ENCODE measurements around the gene ASZ1.

The ASZ1 gene

GRCh38 chr7:117401293-117402002 is 25.8 kb downstream of the ASZ1 start:
- DNase-seq: no peak

GRCh38 chr7:117399820-117400422 is 27.4 kb downstream of the ASZ1 start:
- no peak for DNase-seq

GRCh38 chr7:117395743-117396142 is 31.6 kb downstream of the ASZ1 start:
- DNase-seq: no peak

GRCh38 chr7:117393781-117394180 is 33.5 kb downstream of the ASZ1 start:
- DNase-seq: no peak

GRCh38 chr7:117389871-117390270 is 37.4 kb downstream of the ASZ1 start:
- no peak for DNase-seq

GRCh38 chr7:117386110-117386706 is 41.1 kb downstream of the ASZ1 start:
- DNase-seq: no peak

GRCh38 chr7:117385363-117386109 is 41.8 kb downstream of the ASZ1 start:
- DNase-seq: no peak

- no peak for DNase-seq
Observed at GRCh38 chr7:117384688-117385362, 42.5 kb downstream of the ASZ1 start.

GRCh38 chr7:117383483-117384189 is 43.7 kb downstream of the ASZ1 start:
- no peak for DNase-seq

GRCh38 chr7:117383046-117383445 is 44.2 kb downstream of the ASZ1 start:
- DNase-seq: no peak

GRCh38 chr7:117381362-117381761 is 45.9 kb downstream of the ASZ1 start:
- DNase-seq: no peak

- no peak for DNase-seq
Observed at GRCh38 chr7:117375380-117375779, 51.9 kb downstream of the ASZ1 start.

GRCh38 chr7:117372073-117372472 is 55.2 kb downstream of the ASZ1 start:
- DNase-seq: no peak

GRCh38 chr7:117364339-117365080 is 62.8 kb downstream of the ASZ1 start:
- DNase-seq: no peak

- no peak for DNase-seq
Observed at GRCh38 chr7:117362294-117362888, 64.9 kb downstream of the ASZ1 start.

GRCh38 chr7:117350027-117350426 is 77.3 kb downstream of the ASZ1 start:
- DNase-seq: no peak

GRCh38 chr7:117349570-117349969 is 77.7 kb downstream of the ASZ1 start:
- DNase-seq: no peak

- no peak for DNase-seq
Observed at GRCh38 chr7:117347962-117348672, 79.2 kb downstream of the ASZ1 start.

GRCh38 chr7:117347480-117347879 is 79.8 kb downstream of the ASZ1 start:
- no peak for DNase-seq

GRCh38 chr7:117346161-117346560 is 81.1 kb downstream of the ASZ1 start:
- DNase-seq: no peak

- no peak for DNase-seq
Observed at GRCh38 chr7:117338020-117338419, 89.3 kb downstream of the ASZ1 start.
